PFSK-1 (cell line): Measurements from ENCODE around the gene ZBTB9.

Experiments
- FOXP2 ChIP-seq: optimal IDR thresholded peaks from 2 replicates; pipeline ENCODE3; 2011; ENCODE audit warnings: borderline replicate concordance, control low read depth, inconsistent platforms; ENCODE audit not compliant: insufficient read depth; ENCODE audit errors: extremely low read length, extremely low read depth
- POLR2AphosphoS5 ChIP-seq: IDR thresholded peaks from 2 replicates; pipeline ENCODE4 v1.6.1; 2012; ENCODE audit warnings: low read depth, mild to moderate bottlenecking, control low read depth, low read length, moderate library complexity
- SIN3A ChIP-seq: IDR thresholded peaks from 2 replicates; pipeline ENCODE4 v1.6.1; 2012; ENCODE audit warnings: mild to moderate bottlenecking, low read length, moderate library complexity, borderline replicate concordance; ENCODE audit not compliant: insufficient read depth
- TAF1 ChIP-seq: IDR thresholded peaks from 2 replicates; pipeline ENCODE4 v1.6.1; 2012; ENCODE audit warnings: low read length, control low read depth, borderline replicate concordance; ENCODE audit not compliant: insufficient read depth
- TF ChIP-seq, protein P1 (sequence below), 2 experiments: IDR thresholded peaks; 2 replicates each; pipeline versions ENCODE4 v1.6.1 to v1.8.0; 2011 to 2012; ENCODE audit warnings: low read depth in 2 of 2, low read length in 2 of 2, control low read depth in 1 of 2, inconsistent platforms in 1 of 2, mild to moderate bottlenecking in 1 of 2, moderate library complexity in 1 of 2; ENCODE audit not compliant: insufficient read depth in 1 of 2

ZBTB9 gene

DNA sequence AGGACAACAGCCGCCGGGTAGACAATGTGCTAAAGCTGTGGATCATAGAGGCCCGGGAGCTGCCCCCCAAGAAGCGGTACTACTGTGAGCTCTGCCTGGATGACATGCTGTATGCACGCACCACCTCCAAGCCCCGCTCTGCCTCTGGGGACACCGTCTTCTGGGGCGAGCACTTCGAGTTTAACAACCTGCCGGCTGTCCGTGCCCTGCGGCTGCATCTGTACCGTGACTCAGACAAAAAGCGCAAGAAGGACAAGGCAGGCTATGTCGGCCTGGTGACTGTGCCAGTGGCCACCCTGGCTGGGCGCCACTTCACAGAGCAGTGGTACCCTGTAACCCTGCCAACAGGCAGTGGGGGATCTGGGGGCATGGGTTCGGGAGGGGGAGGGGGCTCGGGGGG is 16.7 kb upstream of the ZBTB9 start:
- TF ChIP-seq TAF1 = no peak
- no peak for TF ChIP-seq SIN3A
- TF ChIP-seq POLR2AphosphoS5 = no peak
- TF ChIP-seq, protein P1, sequence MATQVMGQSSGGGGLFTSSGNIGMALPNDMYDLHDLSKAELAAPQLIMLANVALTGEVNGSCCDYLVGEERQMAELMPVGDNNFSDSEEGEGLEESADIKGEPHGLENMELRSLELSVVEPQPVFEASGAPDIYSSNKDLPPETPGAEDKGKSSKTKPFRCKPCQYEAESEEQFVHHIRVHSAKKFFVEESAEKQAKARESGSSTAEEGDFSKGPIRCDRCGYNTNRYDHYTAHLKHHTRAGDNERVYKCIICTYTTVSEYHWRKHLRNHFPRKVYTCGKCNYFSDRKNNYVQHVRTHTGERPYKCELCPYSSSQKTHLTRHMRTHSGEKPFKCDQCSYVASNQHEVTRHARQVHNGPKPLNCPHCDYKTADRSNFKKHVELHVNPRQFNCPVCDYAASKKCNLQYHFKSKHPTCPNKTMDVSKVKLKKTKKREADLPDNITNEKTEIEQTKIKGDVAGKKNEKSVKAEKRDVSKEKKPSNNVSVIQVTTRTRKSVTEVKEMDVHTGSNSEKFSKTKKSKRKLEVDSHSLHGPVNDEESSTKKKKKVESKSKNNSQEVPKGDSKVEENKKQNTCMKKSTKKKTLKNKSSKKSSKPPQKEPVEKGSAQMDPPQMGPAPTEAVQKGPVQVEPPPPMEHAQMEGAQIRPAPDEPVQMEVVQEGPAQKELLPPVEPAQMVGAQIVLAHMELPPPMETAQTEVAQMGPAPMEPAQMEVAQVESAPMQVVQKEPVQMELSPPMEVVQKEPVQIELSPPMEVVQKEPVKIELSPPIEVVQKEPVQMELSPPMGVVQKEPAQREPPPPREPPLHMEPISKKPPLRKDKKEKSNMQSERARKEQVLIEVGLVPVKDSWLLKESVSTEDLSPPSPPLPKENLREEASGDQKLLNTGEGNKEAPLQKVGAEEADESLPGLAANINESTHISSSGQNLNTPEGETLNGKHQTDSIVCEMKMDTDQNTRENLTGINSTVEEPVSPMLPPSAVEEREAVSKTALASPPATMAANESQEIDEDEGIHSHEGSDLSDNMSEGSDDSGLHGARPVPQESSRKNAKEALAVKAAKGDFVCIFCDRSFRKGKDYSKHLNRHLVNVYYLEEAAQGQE (IDR thresholded peaks at IDR 0.05; ENCODE audit: insufficient read depth in 1 of 2, low read depth in 2 of 2, low read length in 2 of 2) = no peak
- no peak for TF ChIP-seq FOXP2

DNA sequence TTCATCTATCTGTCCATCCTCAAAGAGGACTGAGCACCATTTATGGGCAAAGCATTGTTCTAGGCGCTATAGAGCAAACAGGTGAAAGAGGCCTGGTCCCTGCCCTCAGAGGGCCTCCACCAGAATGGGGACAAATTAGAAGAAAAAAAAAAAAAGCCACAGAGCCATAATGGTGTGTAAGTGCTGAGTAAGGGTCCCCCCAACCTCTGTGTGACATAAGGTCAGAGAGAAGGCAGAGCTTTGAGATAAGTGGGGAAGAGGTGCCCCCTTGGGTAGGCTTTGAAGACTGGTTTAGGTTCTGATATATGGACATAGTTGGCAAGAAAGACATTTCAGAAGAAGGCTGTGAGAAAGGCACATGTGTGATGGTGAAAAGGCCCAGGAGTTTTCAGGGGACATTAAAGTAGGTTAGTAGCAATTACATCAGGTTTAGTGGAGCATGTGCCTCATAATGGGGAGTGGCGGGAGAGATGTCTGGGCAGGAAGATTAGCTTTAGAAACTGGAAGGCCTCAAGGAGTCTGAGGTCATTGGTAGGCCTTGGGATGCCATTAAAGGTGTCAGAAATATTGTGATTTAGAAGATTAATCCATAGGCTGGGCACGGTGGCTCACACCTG is 15.3 kb upstream of the ZBTB9 start:
- TF ChIP-seq SIN3A (no peak), POLR2AphosphoS5 (no peak), TAF1 (no peak), FOXP2 (no peak)
- TF ChIP-seq, protein P1 (IDR thresholded peaks at IDR 0.05; ENCODE audit: insufficient read depth in 1 of 2, low read depth in 2 of 2, low read length in 2 of 2) = no peak

DNA sequence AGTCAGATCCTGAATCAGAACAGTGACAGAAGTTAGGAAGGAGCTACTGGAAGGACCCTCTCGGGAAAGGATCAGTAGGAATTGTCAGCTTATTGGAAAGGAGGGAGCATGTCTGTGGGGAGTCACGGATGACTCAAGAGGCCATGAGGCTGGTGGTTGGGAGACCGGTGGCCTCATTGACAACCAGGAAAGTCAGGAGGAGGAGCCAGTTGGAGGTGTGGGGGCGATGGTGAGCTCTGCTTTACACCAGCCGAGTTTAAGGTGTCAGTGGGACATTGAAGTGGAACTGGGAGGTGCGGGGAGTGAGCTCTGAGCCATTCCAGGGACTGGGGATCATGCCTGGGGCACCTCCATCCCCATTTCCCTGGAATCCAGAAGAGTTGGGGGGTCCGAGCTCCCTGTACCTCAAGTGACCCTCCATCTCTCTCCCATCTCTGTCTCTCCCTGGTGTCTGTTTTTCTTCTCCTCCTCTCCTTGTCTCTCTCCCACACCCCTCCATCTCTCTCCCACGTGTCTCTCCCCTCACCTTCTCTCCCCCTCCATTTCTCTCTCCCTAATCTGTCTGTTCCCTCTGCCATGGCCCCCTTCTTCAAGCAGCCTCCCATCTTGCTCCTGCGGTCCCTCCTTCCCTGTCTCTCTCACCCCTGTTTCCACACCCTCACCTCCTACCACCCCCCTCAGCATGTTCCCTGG is 14.3 kb upstream of the ZBTB9 start:
- TF ChIP-seq POLR2AphosphoS5 (no peak), TAF1 (no peak), FOXP2 (no peak), SIN3A (no peak)
- TF ChIP-seq, protein P1 (IDR thresholded peaks at IDR 0.05; ENCODE audit: insufficient read depth in 1 of 2, low read depth in 2 of 2, low read length in 2 of 2) = no peak

DNA sequence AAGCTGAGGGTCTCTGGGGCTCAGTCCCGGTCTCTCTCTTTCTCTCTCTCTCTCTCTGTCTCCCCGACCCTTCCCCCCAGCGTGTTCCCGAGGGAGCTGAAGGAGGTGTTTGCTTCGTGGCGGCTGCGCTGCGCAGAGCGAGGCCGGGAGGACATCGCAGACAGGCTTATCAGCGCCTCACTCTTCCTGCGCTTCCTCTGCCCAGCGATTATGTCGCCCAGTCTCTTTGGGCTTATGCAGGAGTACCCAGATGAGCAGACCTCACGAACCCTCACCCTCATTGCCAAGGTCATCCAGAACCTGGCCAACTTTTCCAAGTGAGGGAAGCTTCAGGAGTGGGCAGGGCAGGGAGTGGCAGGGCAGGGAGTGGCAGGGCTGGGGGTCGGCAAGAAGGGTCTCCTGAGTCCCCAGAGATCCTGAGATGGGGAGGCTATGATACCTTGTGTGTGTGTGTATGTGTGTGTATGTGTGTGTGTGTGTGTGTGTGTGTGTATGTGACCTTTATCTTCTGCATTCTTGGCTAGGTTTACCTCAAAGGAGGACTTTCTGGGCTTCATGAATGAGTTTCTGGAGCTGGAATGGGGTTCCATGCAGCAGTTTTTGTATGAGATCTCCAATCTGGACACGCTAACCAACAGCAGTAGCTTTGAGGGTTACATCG is 13.6 kb upstream of the ZBTB9 start:
- TF ChIP-seq FOXP2 (no peak), POLR2AphosphoS5 (no peak), SIN3A (no peak)
- TF ChIP-seq, protein P1 (IDR thresholded peaks at IDR 0.05; ENCODE audit: insufficient read depth in 1 of 2, low read depth in 2 of 2, low read length in 2 of 2) = no peak
